OCI-LY1 (cell line): ENCODE data around the gene MAP3K10.

ENCODE experiments used
- H2AFZ ChIP-seq: fragments of 200-600 bp; sonication (generic), shearing (Covaris generic); 2 replicates; pipeline ENCODE4 v1.6.0; 2014; ENCODE audit warnings: antibody characterized with exemption, mild to moderate bottlenecking, low read length
- H3F3A ChIP-seq: fragments of 200-600 bp; sonication (generic), shearing (Covaris generic); 2 replicates; pipeline ENCODE4 v1.6.0; 2014; ENCODE audit warnings: mild to moderate bottlenecking, antibody characterized with exemption, low read length, moderate library complexity; ENCODE audit not compliant: insufficient read depth
- H3K27ac ChIP-seq: fragments of 200-600 bp; sonication (generic); 2 replicates; pipeline ENCODE4 v1.5.1; 2014; ENCODE audit warnings: low read length, mixed run types, mild to moderate bottlenecking, low read depth; ENCODE audit not compliant: poor library complexity, severe bottlenecking
- H3K27me3 ChIP-seq: fragments of 200-600 bp; sonication (generic); 2 replicates; pipeline ENCODE4 v1.6.0; 2014; ENCODE audit warnings: antibody characterized with exemption, mild to moderate bottlenecking, low read length, moderate library complexity; ENCODE audit not compliant: insufficient read depth
- H3K36me3 ChIP-seq: fragments of 200-600 bp; sonication (generic); 2 replicates; pipeline ENCODE4 v1.6.1; 2014; ENCODE audit warnings: mild to moderate bottlenecking, antibody characterized with exemption, low read length, moderate library complexity, mixed read lengths; ENCODE audit not compliant: insufficient read depth
- H3K4me1 ChIP-seq: fragments of 200-600 bp; sonication (generic); 2 replicates; pipeline ENCODE4 v1.5.1; 2014; ENCODE audit warnings: mild to moderate bottlenecking, low read length, moderate library complexity; ENCODE audit not compliant: insufficient read depth, severe bottlenecking
- H3K4me2 ChIP-seq: fragments of 200-600 bp; sonication (generic), shearing (Covaris generic); 2 replicates; pipeline ENCODE4 v1.6.1; 2014; ENCODE audit warnings: low read length
- H3K4me3 ChIP-seq: fragments of 200-600 bp; sonication (generic); 2 replicates; pipeline ENCODE4 v1.5.1; 2014; ENCODE audit warnings: low read length, low read depth, mild to moderate bottlenecking, mixed read lengths; ENCODE audit not compliant: poor library complexity, severe bottlenecking
- H3K79me2 ChIP-seq: fragments of 200-600 bp; shearing (Covaris generic); 2 replicates; pipeline ENCODE4 v1.6.1; 2016; ENCODE audit warnings: mixed run types, low read length, mixed read lengths; ENCODE audit not compliant: insufficient read depth
- H3K9ac ChIP-seq: fragments of 200-600 bp; sonication (generic), shearing (Covaris generic); 2 replicates; pipeline ENCODE4 v1.6.1; 2014; ENCODE audit warnings: mild to moderate bottlenecking, low read length, mixed read lengths
- H3K9me2 ChIP-seq: fragments of 200-600 bp; sonication (generic), shearing (Covaris generic); 2 replicates; pipeline ENCODE4 v1.6.1; 2014; ENCODE audit warnings: low read depth, mild to moderate bottlenecking, low read length, mixed read lengths
- H3K9me3 ChIP-seq: fragments of 200-600 bp; shearing (Covaris generic); 2 replicates; pipeline ENCODE4 v1.6.1; 2014; ENCODE audit warnings: low read length, mixed read lengths
- H4K20me1 ChIP-seq: fragments of 200-600 bp; sonication (generic), shearing (Covaris generic); 2 replicates; pipeline ENCODE4 v1.6.0; 2016; ENCODE audit warnings: mild to moderate bottlenecking, low read length; ENCODE audit not compliant: insufficient read depth
- CTCF ChIP-seq: fragments of 200-600 bp; sonication (generic), shearing (Covaris generic); IDR thresholded peaks from 2 replicates; pipeline ENCODE4 v1.5.1; 2017; ENCODE audit warnings: mild to moderate bottlenecking, antibody characterized with exemption, low read length, moderate library complexity, mixed read lengths
- EZH2 ChIP-seq: fragments of 200-600 bp; sonication (generic), shearing (Covaris generic); IDR thresholded peaks from 2 replicates; pipeline ENCODE4 v1.8.0; 2017; ENCODE audit warnings: borderline replicate concordance, mixed run types, mild to moderate bottlenecking, antibody characterized with exemption, low read length, moderate library complexity, mixed read lengths

Gene MAP3K10

GRCh38 chr19:40213882-40214570 lies 22.8 kb downstream of the MAP3K10 start:
- Histone ChIP-seq H4K20me1 (no peaks in the 10 kb centered on the region), H3K79me2 (no peaks in the 10 kb centered on the region), H3K4me2 (no peak overlapping the region), H2AFZ (no peak overlapping the region), H3F3A (no peaks in the 10 kb centered on the region), H3K9me2 (no peaks in the 10 kb centered on the region), H3K36me3 (0 out of 2 replicates have a peak, but pooled peaks cover 2% of the 10 kb centered on the region), H3K27ac (no peak overlapping the region), H3K9me3 (no peaks in the 10 kb centered on the region), H3K4me3 (no peak overlapping the region), H3K4me1 (no peaks in the 10 kb centered on the region), H3K27me3 (no peaks in the 10 kb centered on the region), H3K9ac (no peak overlapping the region)
- no peak for TF ChIP-seq EZH2

- H4K20me1 ChIP-seq, result no peaks in the 10 kb centered on the region
- H3K4me2 ChIP-seq, result no peak overlapping the region
- H2AFZ ChIP-seq, result no peak overlapping the region
- no peaks in the 10 kb centered on the region for H3K79me2 ChIP-seq
- TF ChIP-seq CTCF (no peak), EZH2 (no peak)
- no peaks in the 10 kb centered on the region for H3K4me1 ChIP-seq
- H3F3A ChIP-seq, result no peaks in the 10 kb centered on the region
- H3K36me3 ChIP-seq, result no peaks in the 10 kb centered on the region
- H3K9ac ChIP-seq, result no peak overlapping the region
- no peak overlapping the region for H3K4me3 ChIP-seq
- no peak overlapping the region for H3K27ac ChIP-seq
- H3K9me3 ChIP-seq, result no peaks in the 10 kb centered on the region
- no peaks in the 10 kb centered on the region for H3K9me2 ChIP-seq
- H3K27me3 ChIP-seq, result no peaks in the 10 kb centered on the region
Measured at GRCh38 chr19:40214936-40215335, 23.7 kb downstream of the MAP3K10 start.

GRCh38 chr19:40216013-40216776 lies 25.0 kb downstream of the MAP3K10 start:
- Histone ChIP-seq H3K4me1 (no peaks in the 10 kb centered on the region), H3K9ac (no peak overlapping the region), H4K20me1 (no peaks in the 10 kb centered on the region), H3K36me3 (no peaks in the 10 kb centered on the region), H3K9me2 (no peaks in the 10 kb centered on the region), H3F3A (no peaks in the 10 kb centered on the region), H3K9me3 (no peaks in the 10 kb centered on the region), H3K4me2 (no peak overlapping the region), H3K4me3 (no peak overlapping the region), H2AFZ (no peak overlapping the region), H3K27ac (no peak overlapping the region), H3K27me3 (no peaks in the 10 kb centered on the region), H3K79me2 (no peaks in the 10 kb centered on the region)
- TF ChIP-seq EZH2, result no peak

GRCh38 chr19:40216777-40217026 lies 25.5 kb downstream of the MAP3K10 start:
- H3K4me3 ChIP-seq, result no peak overlapping the region

More at GRCh38 chr19:40216777-40217026, 25.5 kb downstream of the MAP3K10 start:
- H3K36me3 ChIP-seq, result no peaks in the 10 kb centered on the region
- no peaks in the 10 kb centered on the region for H3K4me1 ChIP-seq
- H3K9me3 ChIP-seq, result no peaks in the 10 kb centered on the region
- H3F3A ChIP-seq, result no peaks in the 10 kb centered on the region
- H3K4me2 ChIP-seq, result no peak overlapping the region
- no peak overlapping the region for H2AFZ ChIP-seq
- H3K79me2 ChIP-seq, result no peaks in the 10 kb centered on the region
- no peak overlapping the region for H3K27ac ChIP-seq
- H3K27me3 ChIP-seq, result no peaks in the 10 kb centered on the region
- no peak overlapping the region for H3K9ac ChIP-seq
- H4K20me1 ChIP-seq, result no peaks in the 10 kb centered on the region
- H3K9me2 ChIP-seq, result no peaks in the 10 kb centered on the region
- TF ChIP-seq CTCF (no peak), EZH2 (no peak)
